Panc1 (cell line): ENCODE measurements around the gene PKN3. TPM values are rescaled to one million over a fixed set of nuclear protein-coding genes. Genes with fewer than 3 reads are reported as not detected.
"Not testable (repeated sequence)": the region's sequence is repeated elsewhere in the genome, so short reads cannot be mapped to it uniquely, and the experiment has no call there.

Experiments
- ATAC-seq: fragments of 200-7000 bp; cut with Tn5 transposase; 2 replicates; pipeline ENCODE4 v1.9.1; 2020; ENCODE audit warnings: mild to moderate bottlenecking, moderate library complexity
- BruUV-seq: library from RNA; stranded (reverse); fragments of 400-500 nt; replicated peaks from 2 replicates; lab custom pipeline; 2021; lab: Mats Ljungman, UMichigan
- CTCF ChIA-PET: fragments of 300-600 bp; sonication (Branson Sonifier 250); formaldehyde crosslinking; loops from one replicate; lab custom pipeline; 2022; ENCODE audit warnings: antibody characterized with exemption; lab: Charles Lee
- POLR2A ChIA-PET: fragments of 300-600 bp; sonication (Branson Sonifier 250); formaldehyde crosslinking; loops from one replicate; lab custom pipeline; 2022; ENCODE audit warnings: antibody characterized with exemption; lab: Charles Lee
- DNase-seq: peaks from one replicate; pipeline ENCODE4 v3.0.0-alpha.2; 2010; ENCODE audit warnings: low read depth, low spot score
- H3K27ac ChIP-seq: 2 replicates; pipeline ENCODE4 v1.5.1; 2011; ENCODE audit warnings: mild to moderate bottlenecking, low read length, inconsistent platforms
- H3K27me3 ChIP-seq: fragments of 200-500 bp; sonication (Bioruptor generic); 2 replicates; pipeline ENCODE4 v1.6.0; 2014; ENCODE audit warnings: low read length, inconsistent platforms; ENCODE audit not compliant: control insufficient read depth, insufficient read depth
- H3K36me3 ChIP-seq: fragments of 200-500 bp; sonication (Bioruptor generic); 2 replicates; pipeline ENCODE4 v1.5.1; 2014; ENCODE audit warnings: inconsistent platforms, mild to moderate bottlenecking, low read length, moderate library complexity; ENCODE audit not compliant: control insufficient read depth, insufficient read depth
- H3K4me1 ChIP-seq: 2 replicates; pipeline ENCODE4 v1.5.1; 2011; ENCODE audit warnings: inconsistent platforms, mild to moderate bottlenecking, low read length, moderate library complexity; ENCODE audit not compliant: control insufficient read depth, insufficient read depth
- H3K4me3 ChIP-seq, 2 experiments: 2 replicates each; pipeline ENCODE4 v1.5.1; 2011 to 2012; ENCODE audit warnings: low read depth in 2 of 2, low read length in 2 of 2, mild to moderate bottlenecking in 2 of 2, inconsistent platforms in 1 of 2, moderate library complexity in 1 of 2
- H3K9me3 ChIP-seq: fragments of 200-500 bp; sonication (Bioruptor generic); 2 replicates; pipeline ENCODE4 v1.5.1; 2014; ENCODE audit warnings: low read depth, mild to moderate bottlenecking, inconsistent platforms, low read length, moderate library complexity; ENCODE audit not compliant: control insufficient read depth, insufficient read depth
- CTCF ChIP-seq: fragments of 450-650 bp; IDR thresholded peaks from 2 replicates; pipeline ENCODE4 v1.5.1; 2017; ENCODE audit warnings: mild to moderate bottlenecking
- POLR2AphosphoS5 ChIP-seq: IDR thresholded peaks from 2 replicates; pipeline ENCODE4 v1.6.1; 2012; ENCODE audit warnings: mild to moderate bottlenecking, low read depth, low read length, moderate library complexity
- REST ChIP-seq, 2 experiments: IDR thresholded peaks; 2 replicates each; pipeline ENCODE4 v1.6.1; 2011 to 2012; ENCODE audit warnings: low read depth in 2 of 2, control low read depth in 1 of 2, low read length in 1 of 2, mild to moderate bottlenecking in 1 of 2, moderate library complexity in 1 of 2; ENCODE audit not compliant: insufficient read depth in 1 of 2
- SIN3A ChIP-seq: IDR thresholded peaks from 2 replicates; pipeline ENCODE4 v1.6.1; 2012; ENCODE audit warnings: low read depth, mild to moderate bottlenecking, low read length, moderate library complexity, borderline replicate concordance; ENCODE audit not compliant: insufficient read depth
- TCF7L2 ChIP-seq: IDR thresholded peaks from 2 replicates; pipeline ENCODE4 v1.6.1; 2011; ENCODE audit warnings: mild to moderate bottlenecking, low read depth, low read length, inconsistent platforms
- in situ Hi-C: cut with HindIII; loops from 2 replicates; pipeline ENCODE4 v1.10.0; 2016; ENCODE audit warnings: low sequenced_read_pairs, low pct_unique_long_range_greater_than_20kb
- intact Hi-C: fragments of 100-400 bp; cut with micrococcal nuclease; formaldehyde crosslinking; loops from one replicate; pipeline ENCODE4 v1.10.0; 2022; ENCODE audit not compliant: unreplicated experiment
- total RNA-seq: library from RNA; stranded (reverse); gene quantifications from one replicate; pipeline ENCODE4 v1.2.1, GENCODE V29; 2021; ENCODE audit not compliant: unreplicated experiment

PKN3 gene
- total RNA-seq, 1 experiment from 2014 or later, result 19.9 TPM

- Histone ChIP-seq H3K27ac (no peak overlapping the region), H3K9me3 (no peaks in the 10 kb centered on the region), H3K36me3 (peaks cover 28% of the 10 kb centered on the region), H3K4me3 (no peak overlapping the region), H3K4me1 (no peaks in the 10 kb centered on the region; the same call in 1 of the 2 replicates), H3K27me3 (no peaks in the 10 kb centered on the region)
- DNase-seq (no peak), ATAC-seq (peak; percentile 32)
- ChIA-PET POLR2A (no interaction called here), CTCF (interaction anchor here (0.7 kb wide), 1 partner anchor 131 kb away, joined by 6 read pairs; no protein-coding TSS in a partner anchor)
- intact Hi-C loops (no loop called here), in situ Hi-C loops (no loop called here)
- no TSS peak for BruUV-seq
- TF ChIP-seq POLR2AphosphoS5 (peak; percentile 52; the same call in 1 of the 2 replicates), REST (IDR thresholded peaks at IDR 0.05; ENCODE audit: insufficient read depth in 1 of 2, low read depth in 2 of 2, low read length in 1 of 2) (no peak)
These were observed 5.2 kb upstream of the PKN3 start for GRCh38 chr9:128696923-128697707.

- CTCF ChIA-PET, BruUV-seq, H3K27ac ChIP-seq, H3K4me3 ChIP-seq, POLR2A ChIA-PET, DNase-seq, intact Hi-C loops, H3K36me3 ChIP-seq, H3K9me3 ChIP-seq, in situ Hi-C loops, ATAC-seq, H3K4me1 ChIP-seq, H3K27me3 ChIP-seq: not testable (repeated sequence)
These were observed 3.1 kb upstream of the PKN3 start for GRCh38 chr9:128699096-128699795.

DNA sequence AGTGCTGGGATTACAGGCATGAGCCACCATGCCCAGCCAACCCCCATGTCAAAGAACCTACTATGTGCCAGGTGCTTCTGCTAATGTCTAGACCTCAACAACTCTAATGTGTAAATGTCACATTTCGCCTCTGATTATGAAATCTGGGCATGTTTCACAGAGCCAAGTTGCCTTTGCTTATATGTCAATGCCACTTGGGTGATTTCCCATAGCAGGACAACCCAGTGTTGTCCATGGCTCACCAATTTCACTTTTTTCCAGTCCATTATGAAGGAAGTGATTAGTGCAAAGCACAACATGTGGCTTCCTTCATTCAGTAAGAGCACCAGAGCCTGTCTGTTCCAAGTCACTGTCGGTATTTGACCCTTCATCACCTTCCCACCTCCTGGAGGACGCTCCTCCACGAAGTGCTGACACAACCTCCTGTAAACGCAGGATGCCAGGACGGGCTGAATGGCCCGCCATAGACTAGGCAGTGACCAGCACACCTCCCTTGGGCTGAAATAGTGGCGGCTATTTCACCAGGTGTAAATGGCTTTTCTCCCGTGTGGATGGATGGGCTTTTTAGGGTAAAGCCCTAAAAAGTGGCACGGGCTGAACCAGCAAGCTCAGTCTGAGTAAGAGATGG is 962 bp upstream of the PKN3 start:
- TF ChIP-seq CTCF, result no peak
- TF ChIP-seq REST (IDR thresholded peaks at IDR 0.05; ENCODE audit: insufficient read depth in 1 of 2, low read depth in 2 of 2, low read length in 1 of 2), result no peak
- no peak for TF ChIP-seq SIN3A
- TF ChIP-seq POLR2AphosphoS5, result no peak
- TF ChIP-seq TCF7L2, result no peak
- Histone ChIP-seq H3K4me3 (peak overlapping the region in 1 of 2 experiments; percentile 64; a peak in 1 of 4 replicates), H3K9me3 (no peaks in the 10 kb centered on the region), H3K27me3 (no peaks in the 10 kb centered on the region), H3K27ac (no peak overlapping the region), H3K4me1 (peaks cover 3% of the 10 kb centered on the region), H3K36me3 (peaks cover 4% of the 10 kb centered on the region)
- no peak for ATAC-seq
- POLR2A ChIA-PET, result no interaction called here
- CTCF ChIA-PET, result no interaction called here
- DNase-seq, result no peak
- no TSS peak for BruUV-seq
- in situ Hi-C loops, result no loop called here
- intact Hi-C loops, result no loop called here
